Hepatocyte (in vitro differentiated cells): ENCODE measurements around the gene PRSS38. TPM values are rescaled to one million over a fixed set of nuclear protein-coding genes. Genes with fewer than 3 reads are reported as not detected.

Source experiments
- DNase-seq: peaks from one replicate; pipeline ENCODE4 v3.0.0-alpha.2; 2016; ENCODE audit warnings: low spot score
- H2AFZ ChIP-seq: fragments of 200-600 bp; sonication (generic); 2 replicates; pipeline ENCODE4 v1.6.0; 2016; ENCODE audit warnings: antibody characterized with exemption, mild to moderate bottlenecking
- H3K27ac ChIP-seq: fragments of 200-600 bp; sonication (generic); 2 replicates; pipeline ENCODE4 v1.5.1; 2016; ENCODE audit warnings: mild to moderate bottlenecking
- H3K27me3 ChIP-seq: fragments of 200-600 bp; sonication (generic); 2 replicates; pipeline ENCODE4 v1.6.1; 2016
- H3K36me3 ChIP-seq: fragments of 200-600 bp; sonication (generic); replicated peaks from 2 replicates; pipeline ENCODE4 v1.5.1; 2016; ENCODE audit warnings: low read depth; ENCODE audit not compliant: insufficient read depth
- H3K4me1 ChIP-seq: fragments of 200-600 bp; sonication (generic); 2 replicates; pipeline ENCODE4 v1.5.1; 2016; ENCODE audit warnings: mild to moderate bottlenecking, moderate library complexity; ENCODE audit not compliant: insufficient read depth
- H3K4me2 ChIP-seq: fragments of 200-600 bp; sonication (generic); 2 replicates; pipeline ENCODE4 v1.6.0; 2016
- H3K4me3 ChIP-seq: fragments of 200-600 bp; sonication (generic); 2 replicates; pipeline ENCODE4 v1.5.1; 2016; ENCODE audit warnings: mild to moderate bottlenecking
- H3K79me2 ChIP-seq: fragments of 200-600 bp; sonication (generic); 2 replicates; pipeline ENCODE4 v1.6.0; 2017; ENCODE audit warnings: mild to moderate bottlenecking
- H3K9me2 ChIP-seq: fragments of 200-600 bp; sonication (generic); replicated peaks from 2 replicates; pipeline ENCODE4 v1.6.0; 2017; ENCODE audit warnings: mild to moderate bottlenecking; ENCODE audit not compliant: insufficient read depth
- H3K9me3 ChIP-seq: fragments of 200-600 bp; sonication (generic); 2 replicates; pipeline ENCODE4 v1.5.1; 2016; ENCODE audit warnings: low read depth, mild to moderate bottlenecking
- H4K20me1 ChIP-seq: fragments of 200-600 bp; sonication (generic); 2 replicates; pipeline ENCODE4 v1.6.0; 2016; ENCODE audit warnings: mild to moderate bottlenecking; ENCODE audit not compliant: insufficient read depth, poor library complexity, severe bottlenecking
- CTCF ChIP-seq: fragments of 200-600 bp; sonication (generic); IDR thresholded peaks from 2 replicates; pipeline ENCODE4 v1.5.1; 2016; ENCODE audit warnings: antibody characterized with exemption, mild to moderate bottlenecking; ENCODE audit not compliant: poor library complexity
- EZH2 ChIP-seq: fragments of 200-600 bp; sonication (generic); IDR thresholded peaks from 2 replicates; pipeline ENCODE4 v1.6.1; 2016; ENCODE audit warnings: antibody characterized with exemption, mild to moderate bottlenecking, borderline replicate concordance
- EZH2phosphoT487 ChIP-seq: fragments of 200-600 bp; sonication (generic); IDR thresholded peaks from one replicate; pipeline ENCODE4 v1.6.1; 2018; ENCODE audit warnings: antibody characterized with exemption, mild to moderate bottlenecking, low read depth, moderate library complexity; ENCODE audit not compliant: unreplicated experiment, severe bottlenecking
- WGBS: methylation state at CpG from one replicate; pipeline ENCODE4 v1.1.6; 2016; ENCODE audit warnings: low lambda C conversion rate; ENCODE audit errors: missing lambda C conversion rate; 5-methylcytosine and 5-hydroxymethylcytosine counted together
- polyA plus RNA-seq: library from polyadenylated mRNA; unstranded; fragments of >200 nt; fragmentation: Nextera tagmentation; extraction: Ambion mirVana; gene quantifications from 2 replicates; pipeline ENCODE4 v1.2.1, GENCODE V29; 2016
- total RNA-seq: library from RNA; depleted of rRNA; stranded (reverse); fragments of >200 nt; gene quantifications from 2 replicates; pipeline ENCODE4 v1.2.3, GENCODE V29; 2014

PRSS38 gene
- total and polyA plus RNA-seq, 2 experiments from 2014 or later, result not detected

GRCh38 chr1:227795732-227796131 lies 19.7 kb upstream of the PRSS38 start:
- no peak for DNase-seq
- Histone ChIP-seq H3K9me2 (no peaks in the 10 kb centered on the region), H3K4me3 (no peak overlapping the region), H3K27ac (no peak overlapping the region), H3K4me1 (peaks cover 18% of the 10 kb centered on the region), H4K20me1 (no peaks in the 10 kb centered on the region), H3K79me2 (no peaks in the 10 kb centered on the region), H2AFZ (no peak overlapping the region), H3K36me3 (no peaks in the 10 kb centered on the region), H3K4me2 (no peak overlapping the region), H3K27me3 (no peaks in the 10 kb centered on the region), H3K9me3 (no peaks in the 10 kb centered on the region)
- 85% methylated on average over 3 of the region's 6 CpGs for WGBS
- no peak for TF ChIP-seq EZH2
- no peak for TF ChIP-seq EZH2phosphoT487
- TF ChIP-seq CTCF, result no peak

DNA sequence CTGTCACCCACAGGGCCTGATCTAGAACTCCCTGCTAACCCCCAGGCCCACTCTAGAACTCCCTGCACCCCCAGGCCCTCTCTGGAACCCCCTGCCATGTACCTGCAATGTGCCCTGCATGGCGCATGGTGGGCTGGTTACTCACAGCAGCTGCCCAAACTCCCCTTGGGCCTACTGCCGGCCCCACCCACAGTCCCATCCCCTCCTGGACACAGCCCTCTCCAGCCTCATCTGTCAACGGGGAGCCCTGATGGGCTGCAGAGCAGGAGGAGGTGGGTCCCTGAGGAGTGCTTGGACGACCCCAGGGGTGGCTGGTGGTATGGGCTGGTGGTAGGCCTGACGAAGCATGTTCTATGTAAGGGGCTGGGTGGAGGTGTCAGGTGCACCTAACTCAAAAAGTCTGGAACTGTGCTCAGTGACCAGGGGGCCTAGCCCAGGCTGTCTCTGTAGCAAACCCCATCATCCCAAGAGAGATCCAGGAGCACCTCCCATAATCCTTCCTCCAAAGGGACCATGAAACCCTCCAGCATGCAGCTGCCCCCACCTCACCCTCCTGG lies 19.0 kb upstream of the PRSS38 start:
- 69% methylated on average over 5 of the region's 5 CpGs for WGBS
- Histone ChIP-seq H3K4me3 (no peak overlapping the region), H3K4me1 (peaks cover 18% of the 10 kb centered on the region), H2AFZ (no peak overlapping the region), H4K20me1 (no peaks in the 10 kb centered on the region), H3K9me3 (no peaks in the 10 kb centered on the region), H3K79me2 (no peaks in the 10 kb centered on the region), H3K27me3 (no peaks in the 10 kb centered on the region), H3K36me3 (no peaks in the 10 kb centered on the region), H3K4me2 (no peak overlapping the region), H3K27ac (no peak overlapping the region), H3K9me2 (no peaks in the 10 kb centered on the region)
- DNase-seq, result no peak
- TF ChIP-seq EZH2 (no peak), EZH2phosphoT487 (no peak), CTCF (no peak)

DNA sequence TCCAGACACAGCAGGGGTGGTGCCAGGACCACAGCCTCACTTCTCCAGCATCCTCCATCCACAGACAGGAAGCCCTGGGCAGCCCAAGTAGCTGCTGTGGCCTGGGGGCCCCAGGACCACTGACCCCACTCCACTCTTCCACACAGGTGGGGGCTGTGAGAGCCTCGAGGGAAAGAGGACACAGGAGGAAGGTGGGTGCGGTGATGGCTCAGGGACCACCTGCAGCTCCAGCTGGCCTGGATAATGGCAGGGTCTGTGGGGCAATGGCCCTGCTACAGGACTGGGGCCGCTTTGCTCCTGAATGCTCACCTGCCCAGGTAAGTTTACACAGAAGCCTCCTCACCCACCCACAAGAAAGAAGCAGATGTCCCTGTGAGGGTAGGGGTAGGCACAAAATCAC lies 18.3 kb upstream of the PRSS38 start:
- Histone ChIP-seq H3K36me3 (no peaks in the 10 kb centered on the region), H3K9me2 (no peaks in the 10 kb centered on the region), H3K4me3 (no peak overlapping the region), H3K4me1 (peaks cover 18% of the 10 kb centered on the region), H3K9me3 (no peaks in the 10 kb centered on the region), H3K4me2 (no peak overlapping the region), H2AFZ (no peak overlapping the region), H3K27me3 (no peaks in the 10 kb centered on the region), H3K79me2 (no peaks in the 10 kb centered on the region), H4K20me1 (no peaks in the 10 kb centered on the region), H3K27ac (no peak overlapping the region)
- no peak for TF ChIP-seq EZH2
- TF ChIP-seq EZH2phosphoT487, result no peak
- no peak for TF ChIP-seq CTCF
- WGBS, result 81% methylated on average over 3 of the region's 3 CpGs
- no peak for DNase-seq
